ENCODE data around the gene FBXO21.
"Not testable (repeated sequence)": the region's sequence is repeated elsewhere in the genome, so short reads cannot be mapped to it uniquely, and the experiment has no call there.

Gene FBXO21

DNA sequence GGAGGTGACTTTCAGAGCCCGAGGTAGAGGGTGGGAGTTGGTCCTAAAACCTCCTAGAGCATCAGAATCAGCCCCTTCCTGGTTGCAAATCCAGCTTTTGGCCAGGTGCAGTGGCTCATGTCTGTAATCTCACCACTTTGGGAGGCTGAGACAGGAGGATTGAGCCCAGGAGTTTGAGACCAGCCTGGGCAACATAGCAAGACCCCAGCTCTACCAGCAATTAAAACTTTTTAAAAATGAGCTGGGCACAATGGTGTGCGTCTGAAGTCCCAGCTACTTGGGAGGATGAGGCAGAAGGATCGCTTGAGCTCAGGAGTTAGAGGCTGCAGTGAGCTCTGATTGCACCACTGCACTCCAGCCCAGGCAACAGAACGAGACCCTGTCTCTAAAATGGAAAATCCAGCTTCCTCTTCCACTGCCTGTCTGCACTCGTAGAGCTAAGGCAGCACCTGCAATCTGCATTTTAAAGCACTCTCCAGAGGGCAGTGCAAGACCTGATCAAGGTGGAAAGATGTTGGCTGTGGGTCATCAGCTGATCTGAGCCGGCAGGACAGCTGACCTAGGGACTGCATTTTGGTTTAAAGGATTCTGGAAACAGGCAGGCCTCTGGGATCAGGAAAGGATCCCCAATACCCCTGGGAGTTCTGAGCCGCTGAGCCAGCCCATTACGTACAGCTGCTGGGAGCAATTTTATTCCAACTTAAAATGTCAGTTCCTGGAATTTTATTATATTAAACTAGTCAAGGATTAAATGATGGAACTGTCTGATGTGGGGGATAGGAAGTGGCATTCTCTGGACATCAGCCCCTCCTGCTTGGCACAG lies 89.2 kb downstream of the FBXO21 start:
- DNase-seq, result no peak

DNA sequence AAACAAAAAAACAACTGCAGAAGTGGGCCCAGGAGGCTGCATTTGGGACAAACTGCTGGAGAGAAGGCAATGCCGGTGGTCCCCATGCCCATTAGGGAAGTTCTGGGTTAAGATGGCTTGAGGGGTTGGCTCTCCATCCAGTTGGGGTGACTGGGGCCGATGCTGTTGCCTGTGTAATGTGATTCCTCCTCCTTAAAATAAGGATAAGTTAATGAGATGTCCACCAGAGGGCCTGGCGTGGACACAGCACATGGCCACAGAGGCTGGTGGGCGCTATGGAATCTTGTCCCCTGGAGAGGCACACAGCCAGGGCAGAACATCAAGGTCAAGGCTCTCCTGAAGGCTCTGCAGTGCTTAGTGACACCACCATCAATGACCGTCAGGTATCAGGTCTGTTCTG lies 90.0 kb downstream of the FBXO21 start:
- DNase-seq, result no peak

DNA sequence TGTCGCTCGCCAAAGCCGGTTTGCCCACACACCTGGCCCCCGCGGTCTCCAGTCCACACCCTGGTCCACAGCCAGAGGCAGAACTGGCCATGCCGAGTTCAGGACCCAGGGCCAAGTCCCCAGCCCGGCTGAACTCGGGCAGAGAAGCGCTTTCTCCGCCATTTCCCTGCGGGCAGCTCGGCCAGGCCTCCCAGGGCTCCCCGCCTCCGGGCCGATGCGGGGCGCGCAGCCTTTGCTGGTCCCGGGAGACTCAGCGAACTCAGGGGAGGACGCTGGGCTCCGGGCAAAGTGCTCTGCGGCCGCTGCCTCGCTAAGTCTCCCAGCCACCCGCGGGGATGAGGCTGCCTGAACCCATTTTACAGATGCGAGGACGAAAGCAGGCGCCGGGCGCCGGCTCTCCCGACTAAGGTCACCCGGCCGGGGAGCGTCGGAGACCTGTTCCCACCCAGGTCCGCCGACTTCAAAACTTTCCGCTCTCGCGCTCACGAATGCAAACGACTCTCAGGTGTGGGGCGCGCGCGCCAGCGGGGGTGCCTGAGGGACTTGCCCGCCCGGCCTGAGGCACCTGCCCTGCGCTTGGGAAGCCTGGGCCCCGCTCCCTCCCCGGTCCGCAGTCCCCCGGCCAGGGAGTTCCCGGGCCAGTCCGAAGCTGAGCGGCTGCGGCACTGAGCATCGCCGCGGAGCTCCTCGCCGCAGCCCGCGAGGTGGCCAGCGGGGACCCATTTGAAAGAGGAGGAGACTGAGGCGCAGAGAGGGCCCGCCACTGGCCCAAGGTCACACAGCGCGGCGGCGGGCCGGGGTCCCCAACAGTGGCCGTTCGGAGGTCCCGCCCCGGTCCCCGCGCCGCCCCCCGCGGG lies 91.7 kb downstream of the FBXO21 start:
- DNase-seq, result no peak

DNA sequence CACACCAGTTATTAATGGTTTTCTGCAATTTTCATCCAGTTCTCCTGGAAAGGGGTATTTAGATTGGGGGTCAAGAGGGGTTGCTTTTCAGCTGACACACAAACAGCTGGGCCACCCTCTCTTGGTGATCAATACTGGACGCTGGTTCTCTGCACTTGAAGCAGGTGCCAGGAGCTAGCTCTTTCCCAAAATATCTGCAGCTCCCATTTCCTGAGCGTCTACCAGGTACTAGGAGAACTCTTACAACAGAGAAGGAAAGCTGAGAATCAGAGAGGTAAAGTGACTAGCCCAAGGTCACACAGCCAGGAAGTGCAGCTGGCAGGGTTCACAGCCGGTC lies 92.3 kb downstream of the FBXO21 start:
- no peak for DNase-seq

DNA sequence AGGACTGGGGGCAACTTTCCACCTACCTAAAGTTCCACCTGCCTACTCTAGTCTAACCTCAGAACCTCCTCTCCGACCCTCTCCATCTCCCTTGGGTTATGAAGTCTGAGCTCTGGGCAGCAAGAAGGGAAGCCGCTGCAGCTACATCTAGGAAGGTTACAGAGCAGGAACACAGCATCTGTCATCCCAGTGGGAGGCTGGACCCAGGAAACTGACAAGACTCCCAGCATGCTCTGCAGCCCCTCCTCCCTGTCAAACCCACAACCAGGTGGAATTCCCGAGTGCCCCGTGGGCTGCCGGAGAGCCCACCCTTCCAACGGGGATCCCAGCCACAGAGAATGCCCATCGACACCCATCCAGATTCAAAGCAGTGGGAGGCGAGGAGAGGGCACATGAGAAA lies 93.1 kb downstream of the FBXO21 start:
- DNase-seq, result no peak

DNA sequence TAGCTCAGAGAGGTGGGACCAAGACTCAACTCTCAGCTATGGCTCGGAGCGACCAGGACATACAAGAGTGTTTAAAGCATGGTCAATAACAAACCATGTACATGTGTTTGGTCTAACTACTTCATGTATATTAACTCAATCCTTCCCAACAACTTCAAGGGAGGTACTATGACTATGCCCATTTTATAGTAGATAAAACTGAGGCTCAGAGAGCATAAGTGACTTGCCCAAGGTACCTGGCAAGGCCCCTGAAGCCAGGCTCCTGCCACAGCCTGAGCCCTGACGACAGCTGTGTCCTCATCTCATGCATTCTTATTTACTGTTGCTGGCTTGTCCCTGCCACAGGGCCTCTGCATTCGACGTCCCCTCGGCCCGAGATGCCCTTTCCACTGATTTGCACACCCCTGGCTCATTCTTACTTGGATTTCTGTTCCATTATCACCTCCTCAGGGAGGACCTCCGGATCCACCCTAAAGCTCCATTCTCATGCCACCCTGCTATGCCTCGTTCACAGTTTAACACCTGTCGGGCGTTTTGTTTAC lies 93.7 kb downstream of the FBXO21 start:
- DNase-seq, result no peak

DNA sequence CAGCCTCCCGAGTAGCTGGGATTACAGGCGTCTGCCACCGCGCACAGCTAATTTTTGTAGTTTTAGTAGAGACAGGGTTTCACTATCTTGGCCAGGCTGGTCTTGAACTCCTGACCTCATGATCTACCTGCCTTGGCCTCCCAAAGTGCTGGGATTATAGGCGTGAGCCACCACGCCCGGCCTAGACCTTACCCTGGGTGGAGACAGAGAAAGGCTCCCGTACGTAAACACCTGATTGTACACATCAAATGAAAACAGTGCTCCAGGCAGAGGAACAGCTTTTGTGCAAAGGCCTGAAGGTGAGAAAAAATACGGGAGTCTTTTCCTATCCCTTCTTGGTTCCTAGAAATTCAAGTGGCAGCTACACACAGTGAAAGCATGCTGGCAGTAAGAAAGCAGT lies 95.1 kb downstream of the FBXO21 start:
- not testable (repeated sequence) for DNase-seq

DNA sequence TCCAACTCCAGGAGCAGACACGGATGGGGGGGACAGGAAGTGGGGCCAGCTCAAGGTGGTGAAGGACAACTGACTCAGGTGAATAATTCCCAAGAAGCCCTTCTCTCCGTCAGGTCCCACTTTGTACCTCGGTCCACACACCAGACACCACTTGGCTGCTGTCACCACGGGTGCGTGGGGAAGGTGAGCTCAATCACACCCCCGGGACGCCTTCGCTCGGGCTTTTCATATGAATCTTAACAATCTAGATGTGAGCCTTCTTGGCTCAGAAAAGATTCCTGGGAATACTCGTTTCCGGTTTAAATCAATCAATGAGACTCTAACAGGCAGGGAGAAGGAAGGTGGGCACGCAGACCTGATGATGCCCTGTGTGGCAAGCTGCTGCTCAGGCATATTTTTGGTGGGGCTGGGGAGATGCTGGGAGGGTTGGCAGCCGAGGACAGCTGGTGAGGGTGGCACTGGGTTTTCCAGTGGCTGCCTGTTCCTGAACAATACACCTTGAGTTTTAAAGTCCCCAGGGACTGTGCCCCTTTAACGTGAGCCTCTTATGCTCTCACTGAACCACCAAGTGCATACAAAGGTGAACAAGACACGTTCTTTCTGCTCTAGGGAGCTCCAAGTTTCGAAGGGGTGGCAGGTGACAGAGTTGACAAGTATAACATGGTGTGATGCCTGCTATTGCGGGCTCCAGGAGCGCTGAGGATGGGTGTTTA lies 96.2 kb downstream of the FBXO21 start:
- no peak for DNase-seq

DNA sequence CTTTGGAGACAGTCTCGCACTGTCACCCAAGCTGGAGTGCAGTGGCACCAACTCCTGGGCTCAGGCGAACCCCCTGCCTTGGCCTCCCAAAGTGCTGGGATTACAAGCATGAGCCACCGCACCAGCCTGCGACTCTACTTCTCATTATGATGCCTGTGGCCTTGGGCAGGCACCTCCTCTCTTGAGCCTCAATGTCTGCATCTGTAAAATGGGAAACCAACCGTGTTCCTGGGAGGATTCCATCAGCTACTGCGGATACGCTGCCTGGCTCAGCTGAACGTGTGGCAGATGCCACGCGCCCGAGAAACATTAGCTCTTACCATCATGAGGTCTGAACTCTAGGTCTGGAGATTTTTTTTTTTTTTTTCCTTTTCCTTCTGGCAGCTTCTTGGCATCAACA lies 96.8 kb downstream of the FBXO21 start:
- DNase-seq, result no peak

DNA sequence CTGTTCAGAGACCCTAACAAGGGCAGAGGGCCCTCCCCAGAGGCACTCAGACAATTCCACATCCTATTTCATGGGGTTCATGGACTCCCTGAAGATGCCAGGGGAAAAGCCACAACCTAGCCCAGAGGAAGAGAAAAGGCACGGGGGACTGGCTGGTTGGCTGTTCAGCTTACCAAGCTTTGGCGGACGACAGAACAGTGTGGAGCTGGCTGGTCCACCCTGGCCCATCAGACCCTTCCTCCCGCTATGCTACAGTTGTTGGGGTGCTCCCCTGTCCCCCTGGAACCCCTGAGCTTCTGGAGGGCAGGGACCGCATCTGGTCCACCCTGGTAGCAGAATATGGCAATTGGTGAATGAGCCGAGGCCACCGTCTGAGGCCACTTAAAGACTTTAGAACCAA lies 97.4 kb downstream of the FBXO21 start:
- no peak for DNase-seq

DNA sequence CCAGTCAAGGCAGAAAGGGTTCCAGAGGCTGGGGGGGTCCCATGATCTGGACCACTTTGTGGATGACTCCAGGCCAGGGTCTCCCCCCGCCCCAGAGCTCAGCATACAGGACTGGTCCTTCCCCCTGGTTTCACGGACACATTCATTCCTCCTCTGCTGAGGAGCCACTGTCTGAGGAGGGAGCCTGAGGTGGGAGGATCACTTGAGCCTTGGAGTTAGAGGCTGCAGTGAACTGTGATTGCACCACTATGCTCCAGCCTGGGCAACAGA lies 97.8 kb downstream of the FBXO21 start:
- DNase-seq, result no peak

All from effector CD8-positive, alpha-beta T cell (primary cell).